T follicular helper cell (primary cell): ENCODE measurements around the gene WDR90.

Experiments
- DNase-seq: peaks from one replicate; pipeline ENCODE4 v3.0.0-alpha.2; 2020; ENCODE audit warnings: low read depth

Gene WDR90

GRCh38 chr16:660459-661183 lies 11.5 kb downstream of the WDR90 start:
- DNase-seq, result peak; percentile 61

- no peak for DNase-seq
These were observed 12.1 kb downstream of the WDR90 start for GRCh38 chr16:661184-661821.

GRCh38 chr16:662095-662494 lies 12.9 kb downstream of the WDR90 start:
- DNase-seq, result no peak

GRCh38 chr16:662597-662996 lies 13.4 kb downstream of the WDR90 start:
- no peak for DNase-seq

GRCh38 chr16:666572-666971 lies 17.4 kb downstream of the WDR90 start:
- no peak for DNase-seq

- no peak for DNase-seq
These were observed 18.1 kb downstream of the WDR90 start for GRCh38 chr16:667113-667779.

- peak; percentile 75 for DNase-seq
These were observed 18.8 kb downstream of the WDR90 start, which contains the start of gene RHOT2 for GRCh38 chr16:667780-668518. Gene RHOT2 (plus strand): TSS chr16:668132. CDS start chr16:668200, 68 bp downstream.

- no peak for DNase-seq
These were observed 19.5 kb downstream of the WDR90 start for GRCh38 chr16:668519-669171.

GRCh38 chr16:669666-670065 lies 20.5 kb downstream of the WDR90 start:
- DNase-seq, result no peak

- DNase-seq, result no peak
These were observed 21.6 kb downstream of the WDR90 start for GRCh38 chr16:670485-671352.

- no peak for DNase-seq
These were observed 22.4 kb downstream of the WDR90 start for GRCh38 chr16:671353-672131.

GRCh38 chr16:672371-672770 lies 23.2 kb downstream of the WDR90 start:
- no peak for DNase-seq

- no peak for DNase-seq
These were observed 23.7 kb downstream of the WDR90 start for GRCh38 chr16:672851-673250.

GRCh38 chr16:673399-673991 lies 24.3 kb downstream of the WDR90 start:
- no peak for DNase-seq

GRCh38 chr16:674214-674881 lies 25.2 kb downstream of the WDR90 start:
- DNase-seq, result no peak

GRCh38 chr16:674968-675883 lies 26.1 kb downstream of the WDR90 start, which contains the start of gene RHBDL1:
Gene RHBDL1 (plus strand): TSS chr16:675671. CDS start chr16:675791, 120 bp downstream.
- DNase-seq, result no peak

GRCh38 chr16:675884-676564 lies 26.9 kb downstream of the WDR90 start:
- DNase-seq, result no peak
